Natural killer cell (primary cell): ENCODE measurements around the gene EPAS1. TPM values are rescaled to one million over a fixed set of nuclear protein-coding genes. Genes with fewer than 3 reads are reported as not detected.

Experiments
- ATAC-seq, 3 donors: fragments of 150-1000 bp in 2 of 3; fragments of 200-7000 bp in 1 of 3; cut with Tn5 transposase; 1 replicate in 1 of 3; 2 replicates in 2 of 3; pipeline ENCODE4 v1.10.0; 2021; ENCODE audit warnings: mild to moderate bottlenecking in 2 of 3, moderate library complexity in 2 of 3
- DNase-seq, 2 donors: peaks; one replicate each; pipeline versions ENCODE4 v3.0.0 to v3.0.0-alpha.2; 2013 to 2021; ENCODE audit warnings: mixed read lengths in 1 of 2
- H3K27ac ChIP-seq: one replicate; pipeline ENCODE4 v1.5.1; 2013; ENCODE audit warnings: mild to moderate bottlenecking, low read length
- H3K27me3 ChIP-seq: one replicate; pipeline ENCODE4 v1.6.1; 2013; ENCODE audit warnings: low read length; ENCODE audit not compliant: control insufficient read depth, insufficient read depth
- H3K36me3 ChIP-seq: one replicate; pipeline ENCODE4 v1.6.1; 2013; ENCODE audit warnings: low read length; ENCODE audit not compliant: control insufficient read depth, insufficient read depth
- H3K4me1 ChIP-seq: one replicate; pipeline ENCODE4 v1.6.1; 2013; ENCODE audit warnings: low read length; ENCODE audit not compliant: control insufficient read depth, insufficient read depth
- H3K4me3 ChIP-seq: one replicate; pipeline ENCODE4 v1.5.1; 2013; ENCODE audit warnings: low read length
- H3K9me3 ChIP-seq: one replicate; pipeline ENCODE4 v1.6.1; 2013; ENCODE audit warnings: low read length; ENCODE audit not compliant: control insufficient read depth, insufficient read depth
- H3K27ac Mint-ChIP-seq, 2 donors: one replicate each; pipeline ENCODE4 v1.8.0; 2022; ENCODE audit warnings: mild to moderate bottlenecking in 2 of 2, mixed read lengths in 2 of 2, moderate library complexity in 1 of 2
- H3K27me3 Mint-ChIP-seq, 2 donors: one replicate each; pipeline ENCODE4 v1.8.0; 2022; ENCODE audit warnings: low read depth in 2 of 2, mixed read lengths in 2 of 2
- H3K36me3 Mint-ChIP-seq: one replicate; pipeline ENCODE4 v1.8.0; 2022; ENCODE audit warnings: mixed read lengths
- H3K4me1 Mint-ChIP-seq, 2 donors: one replicate each; pipeline ENCODE4 v1.8.0; 2022; ENCODE audit warnings: mixed read lengths in 2 of 2
- H3K4me3 Mint-ChIP-seq: one replicate; pipeline ENCODE4 v1.8.0; 2022; ENCODE audit warnings: mild to moderate bottlenecking, moderate library complexity, mixed read lengths
- H3K9me3 Mint-ChIP-seq, 2 donors: one replicate each; pipeline ENCODE4 v1.8.0; 2022; ENCODE audit warnings: mixed read lengths in 2 of 2
- CTCF ChIP-seq: fragments of 200-600 bp; IDR thresholded peaks from one replicate; pipeline ENCODE4 v1.8.0; 2022; ENCODE audit warnings: antibody characterized with exemption
- WGBS: methylation state at CpG from one replicate; pipeline ENCODE4 v1.1.7; 2013; ENCODE audit warnings: missing lambda C conversion rate; ENCODE audit not compliant: insufficient coverage; 5-methylcytosine and 5-hydroxymethylcytosine counted together
- intact Hi-C: fragments of 100-400 bp; cut with micrococcal nuclease; formaldehyde crosslinking; loops from one replicate; pipeline ENCODE4 v1.14.2; 2022
- total RNA-seq, 4 donors: library from RNA; stranded (reverse); fragments of 120-200 nt in 1 of 4; gene quantifications; one replicate each; pipeline versions ENCODE4 v1.2.3 to v1.2.4, GENCODE V29; 2013 to 2022

The EPAS1 gene
- total RNA-seq, 3 donors from 2014 or later (not counting 1 experiment from before 2014, with no cell fraction given), result 2.1 to 61.4 (median 3.6) TPM

GRCh38 chr2:46416739-46417403 lies 119.7 kb downstream of the EPAS1 start:
- Histone ChIP-seq H3K36me3 (no peaks in the 10 kb centered on the region), H3K4me1 (no peaks in the 10 kb centered on the region), H3K27ac (no peak overlapping the region), H3K9me3 (no peaks in the 10 kb centered on the region), H3K4me3 (no peak overlapping the region), H3K27me3 (no peaks in the 10 kb centered on the region)
- no peak for TF ChIP-seq CTCF
- peaks cover 0 to 12% of the 10 kb centered on the region in 2 donors for H3K9me3 Mint-ChIP-seq
- peaks cover 0 to 4% of the 10 kb centered on the region in 2 donors for H3K27me3 Mint-ChIP-seq
- no peak for DNase-seq
- 88% methylated on average over 4 of the region's 4 CpGs for WGBS
- no peaks in the 10 kb centered on the region for H3K4me1 Mint-ChIP-seq
- H3K4me3 Mint-ChIP-seq, result no peak overlapping the region
- intact Hi-C loops, result no loop called here
- no peak overlapping the region for H3K27ac Mint-ChIP-seq
- H3K36me3 Mint-ChIP-seq, result peaks cover 7% of the 10 kb centered on the region
- ATAC-seq, result no peak

- intact Hi-C loops, result no loop called here
- Histone ChIP-seq H3K4me1 (no peaks in the 10 kb centered on the region), H3K27ac (no peak overlapping the region), H3K36me3 (no peaks in the 10 kb centered on the region), H3K27me3 (no peaks in the 10 kb centered on the region), H3K9me3 (no peaks in the 10 kb centered on the region), H3K4me3 (no peak overlapping the region)
- Mint-ChIP-seq H3K4me3 (no peak overlapping the region), H3K27me3 (peaks cover 0 to 4% of the 10 kb centered on the region in 2 donors), H3K27ac (no peak overlapping the region), H3K9me3 (peaks cover 0 to 9% of the 10 kb centered on the region in 2 donors), H3K4me1 (no peaks in the 10 kb centered on the region), H3K36me3 (peaks cover 7% of the 10 kb centered on the region)
- no CpG with 5 or more reads among the region's 2 CpGs for WGBS
- no peak for TF ChIP-seq CTCF
- DNase-seq (no peak), ATAC-seq (no peak)
Observed at GRCh38 chr2:46420945-46421344, 123.7 kb downstream of the EPAS1 start.

- no peaks in the 10 kb centered on the region for H3K36me3 ChIP-seq
- H3K9me3 Mint-ChIP-seq, result peaks cover 0 to 6% of the 10 kb centered on the region in 2 donors
- DNase-seq (no peak), ATAC-seq (no peak)
- peaks cover 0 to 4% of the 10 kb centered on the region in 2 donors for H3K27me3 Mint-ChIP-seq
- no peak overlapping the region for H3K27ac Mint-ChIP-seq
- intact Hi-C loops, result no loop called here
- H3K4me3 Mint-ChIP-seq, result no peak overlapping the region
- TF ChIP-seq CTCF, result no peak
- no peaks in the 10 kb centered on the region for H3K27me3 ChIP-seq
- H3K4me3 ChIP-seq, result no peak overlapping the region
- H3K4me1 ChIP-seq, result no peaks in the 10 kb centered on the region
- no peak overlapping the region for H3K27ac ChIP-seq
- H3K9me3 ChIP-seq, result no peaks in the 10 kb centered on the region
- 80% methylated on average over 1 of the region's 2 CpGs for WGBS
- peaks cover 7% of the 10 kb centered on the region for H3K36me3 Mint-ChIP-seq
- no peaks in the 10 kb centered on the region for H3K4me1 Mint-ChIP-seq
Observed at GRCh38 chr2:46421361-46421760, 124.2 kb downstream of the EPAS1 start.
